ENCODE results near the gene FUT8.

The FUT8 gene

GRCh38 chr14:65566820-65567522 lies 154.4 kb downstream of the FUT8 start:
- DNase-seq (ENCODE audit: low read depth in 2 of 2): no peak
- no peak for TF ChIP-seq CTCF (IDR thresholded peaks at IDR 0.05; ENCODE audit: low read depth, low read length)
- H3K4me3 ChIP-seq (replicated peaks in 1 of 2; ENCODE audit: low read depth in 2 of 2, low read length in 2 of 2): no peak overlapping the region

GRCh38 chr14:65574611-65575010 lies 162.1 kb downstream of the FUT8 start:
- no peak overlapping the region for H3K4me3 ChIP-seq (replicated peaks in 1 of 2; ENCODE audit: low read depth in 2 of 2, low read length in 2 of 2)
- no peak for TF ChIP-seq CTCF (IDR thresholded peaks at IDR 0.05; ENCODE audit: low read depth, low read length)
- no peak for DNase-seq (ENCODE audit: low read depth in 2 of 2)

GRCh38 chr14:65575389-65575788 lies 162.9 kb downstream of the FUT8 start:
- no peak overlapping the region for H3K4me3 ChIP-seq (replicated peaks in 1 of 2; ENCODE audit: low read depth in 2 of 2, low read length in 2 of 2)
- DNase-seq (ENCODE audit: low read depth in 2 of 2): no peak
- no peak for TF ChIP-seq CTCF (IDR thresholded peaks at IDR 0.05; ENCODE audit: low read depth, low read length)

GRCh38 chr14:65580973-65581372 lies 168.4 kb downstream of the FUT8 start:
- no peak for DNase-seq (ENCODE audit: low read depth in 2 of 2)
- H3K4me3 ChIP-seq (replicated peaks in 1 of 2; ENCODE audit: low read depth in 2 of 2, low read length in 2 of 2): no peak overlapping the region
- TF ChIP-seq CTCF (IDR thresholded peaks at IDR 0.05; ENCODE audit: low read depth, low read length): no peak

- H3K4me3 ChIP-seq (replicated peaks in 1 of 2; ENCODE audit: low read depth in 2 of 2, low read length in 2 of 2): no peak overlapping the region
- DNase-seq (ENCODE audit: low read depth in 2 of 2): no peak
- no peak for TF ChIP-seq CTCF (IDR thresholded peaks at IDR 0.05; ENCODE audit: low read depth, low read length)
These were observed 168.8 kb downstream of the FUT8 start for GRCh38 chr14:65581378-65581777.

- no peak for DNase-seq (ENCODE audit: low read depth in 2 of 2)
- TF ChIP-seq CTCF (IDR thresholded peaks at IDR 0.05; ENCODE audit: low read depth, low read length): no peak
- no peak overlapping the region for H3K4me3 ChIP-seq (replicated peaks in 1 of 2; ENCODE audit: low read depth in 2 of 2, low read length in 2 of 2)
These were observed 169.3 kb downstream of the FUT8 start for GRCh38 chr14:65581799-65582198.

GRCh38 chr14:65585216-65585615 lies 172.7 kb downstream of the FUT8 start:
- DNase-seq (ENCODE audit: low read depth in 2 of 2): no peak
- H3K4me3 ChIP-seq (replicated peaks in 1 of 2; ENCODE audit: low read depth in 2 of 2, low read length in 2 of 2): no peak overlapping the region
- no peak for TF ChIP-seq CTCF (IDR thresholded peaks at IDR 0.05; ENCODE audit: low read depth, low read length)

Data from cardiac fibroblast (primary cell).